Activated naive CD8-positive, alpha-beta T cell treated with anti-CD3 and anti-CD28 coated beads for 36 hours (primary cell): ENCODE results near the gene SELENOO. TPM values are rescaled to one million over a fixed set of nuclear protein-coding genes. Genes with fewer than 3 reads are reported as not detected.
A peak's percentile ranks its signal among the peaks of the same experiment; 100 is the strongest.
"Not testable (repeated sequence)": the region's sequence is repeated elsewhere in the genome, so short reads cannot be mapped to it uniquely, and the experiment has no call there.

Source experiments
- DNase-seq: peaks from one replicate; pipeline ENCODE4 v3.0.0; 2021
- H3K27ac Mint-ChIP-seq: one replicate; pipeline ENCODE4 v1.8.0; 2022; ENCODE audit warnings: mild to moderate bottlenecking, moderate library complexity, mixed read lengths
- H3K27me3 Mint-ChIP-seq: one replicate; pipeline ENCODE4 v1.8.0; 2022; ENCODE audit warnings: mild to moderate bottlenecking, mixed read lengths
- H3K36me3 Mint-ChIP-seq: one replicate; pipeline ENCODE4 v1.8.0; 2021; ENCODE audit warnings: mild to moderate bottlenecking, mixed read lengths
- H3K4me1 Mint-ChIP-seq: one replicate; pipeline ENCODE4 v1.8.0; 2021; ENCODE audit warnings: mixed read lengths
- H3K4me3 Mint-ChIP-seq: one replicate; pipeline ENCODE4 v1.8.0; 2022; ENCODE audit warnings: mild to moderate bottlenecking, moderate library complexity, mixed read lengths
- H3K9me3 Mint-ChIP-seq: one replicate; pipeline ENCODE4 v1.8.0; 2022; ENCODE audit warnings: mixed read lengths
- total RNA-seq, 2 experiments: library from RNA; stranded (reverse); gene quantifications; one replicate each; pipeline ENCODE4 v1.2.3, GENCODE V29; 2021

Gene SELENOO
- 10 to 100 TPM; 20.0 to 20.9 TPM for total RNA-seq

GRCh38 chr22:50200461-50201190 lies at the start of gene SELENOO:
Gene SELENOO (plus strand): TSS chr22:50201011. CDS start chr22:50201037, 26 bp downstream.
- Mint-ChIP-seq H3K9me3 (no peaks in the 10 kb centered on the region), H3K36me3 (peaks cover 14% of the 10 kb centered on the region), H3K27ac (peak within 1 kb of the TSS; percentile 76), H3K27me3 (no peaks in the 10 kb centered on the region), H3K4me1 (peaks cover 26% of the 10 kb centered on the region), H3K4me3 (peak within 1 kb of the TSS; percentile 86)
- peak; percentile 93 for DNase-seq

- no peak for DNase-seq
- no peaks in the 10 kb centered on the region for H3K9me3 Mint-ChIP-seq
- no peaks in the 10 kb centered on the region for H3K36me3 Mint-ChIP-seq
These were observed 49.0 kb upstream of the SELENOO start for GRCh38 chr22:50151571-50152537.

GRCh38 chr22:50153056-50153755 lies 47.6 kb upstream of the SELENOO start:
- Mint-ChIP-seq H3K4me1 (peaks cover 5% of the 10 kb centered on the region), H3K36me3 (no peaks in the 10 kb centered on the region), H3K27me3 (no peaks in the 10 kb centered on the region), H3K27ac (no peak overlapping the region), H3K4me3 (no peak overlapping the region), H3K9me3 (no peaks in the 10 kb centered on the region)
- DNase-seq = no peak

More at GRCh38 chr22:50151571-50152537, 49.0 kb upstream of the SELENOO start:
- H3K27ac Mint-ChIP-seq = no peak overlapping the region
- H3K27me3 Mint-ChIP-seq = no peaks in the 10 kb centered on the region
- peaks cover 5% of the 10 kb centered on the region for H3K4me1 Mint-ChIP-seq
- H3K4me3 Mint-ChIP-seq = no peak overlapping the region

- H3K4me3 Mint-ChIP-seq = no peak overlapping the region
These were observed 47.1 kb upstream of the SELENOO start for GRCh38 chr22:50153756-50154140.

GRCh38 chr22:50157709-50158375 lies 43.0 kb upstream of the SELENOO start:
- no peak for DNase-seq
- Mint-ChIP-seq H3K4me1 (no peaks in the 10 kb centered on the region), H3K27ac (no peak overlapping the region), H3K27me3 (no peaks in the 10 kb centered on the region), H3K9me3 (no peaks in the 10 kb centered on the region), H3K36me3 (no peaks in the 10 kb centered on the region), H3K4me3 (no peak overlapping the region)

More at GRCh38 chr22:50153756-50154140, 47.1 kb upstream of the SELENOO start:
- no peak overlapping the region for H3K27ac Mint-ChIP-seq
- DNase-seq = no peak
- H3K27me3 Mint-ChIP-seq = no peaks in the 10 kb centered on the region
- no peaks in the 10 kb centered on the region for H3K36me3 Mint-ChIP-seq
- peaks cover 5% of the 10 kb centered on the region for H3K4me1 Mint-ChIP-seq
- H3K9me3 Mint-ChIP-seq = no peaks in the 10 kb centered on the region

- DNase-seq = no peak
- Mint-ChIP-seq H3K4me3 (no peak overlapping the region), H3K27ac (no peak overlapping the region), H3K9me3 (no peaks in the 10 kb centered on the region), H3K27me3 (no peaks in the 10 kb centered on the region), H3K36me3 (no peaks in the 10 kb centered on the region), H3K4me1 (no peaks in the 10 kb centered on the region)
These were observed 39.9 kb upstream of the SELENOO start for GRCh38 chr22:50160947-50161346.

GRCh38 chr22:50161508-50162390 lies 39.1 kb upstream of the SELENOO start:
- H3K9me3 Mint-ChIP-seq = no peaks in the 10 kb centered on the region
- no peak for DNase-seq
- H3K4me3 Mint-ChIP-seq = no peak overlapping the region
- no peaks in the 10 kb centered on the region for H3K4me1 Mint-ChIP-seq
- H3K36me3 Mint-ChIP-seq = no peaks in the 10 kb centered on the region
- no peaks in the 10 kb centered on the region for H3K27me3 Mint-ChIP-seq
- H3K27ac Mint-ChIP-seq = no peak overlapping the region

GRCh38 chr22:50162391-50162956 lies 38.3 kb upstream of the SELENOO start:
- Mint-ChIP-seq H3K27ac (no peak overlapping the region), H3K9me3 (no peaks in the 10 kb centered on the region), H3K4me1 (no peaks in the 10 kb centered on the region), H3K4me3 (no peak overlapping the region), H3K27me3 (peaks cover 7% of the 10 kb centered on the region), H3K36me3 (no peaks in the 10 kb centered on the region)
- DNase-seq = no peak

GRCh38 chr22:50165436-50166123 lies 35.2 kb upstream of the SELENOO start:
- no peak overlapping the region for H3K4me3 Mint-ChIP-seq
- DNase-seq = no peak
- no peak overlapping the region for H3K27ac Mint-ChIP-seq
- H3K36me3 Mint-ChIP-seq = no peaks in the 10 kb centered on the region
- no peaks in the 10 kb centered on the region for H3K4me1 Mint-ChIP-seq
- H3K9me3 Mint-ChIP-seq = no peaks in the 10 kb centered on the region
- H3K27me3 Mint-ChIP-seq = peaks cover 27% of the 10 kb centered on the region

GRCh38 chr22:50167689-50168489 lies 32.9 kb upstream of the SELENOO start:
- H3K27ac Mint-ChIP-seq = no peak overlapping the region
- no peaks in the 10 kb centered on the region for H3K9me3 Mint-ChIP-seq
- H3K36me3 Mint-ChIP-seq = no peaks in the 10 kb centered on the region
- H3K27me3 Mint-ChIP-seq = peaks cover 43% of the 10 kb centered on the region
- H3K4me3 Mint-ChIP-seq = no peak overlapping the region
- no peaks in the 10 kb centered on the region for H3K4me1 Mint-ChIP-seq
- DNase-seq = no peak

GRCh38 chr22:50168490-50169180 lies 32.2 kb upstream of the SELENOO start:
- H3K36me3 Mint-ChIP-seq, H3K27ac Mint-ChIP-seq, DNase-seq, H3K4me1 Mint-ChIP-seq, H3K9me3 Mint-ChIP-seq: not testable (repeated sequence)
- H3K27me3 Mint-ChIP-seq = peaks cover 46% of the 10 kb centered on the region
- peak overlapping the region; percentile 66 for H3K4me3 Mint-ChIP-seq

GRCh38 chr22:50169181-50169759 lies 31.5 kb upstream of the SELENOO start:
- Mint-ChIP-seq H3K36me3 (no peaks in the 10 kb centered on the region), H3K9me3 (no peaks in the 10 kb centered on the region), H3K27me3 (peaks cover 46% of the 10 kb centered on the region), H3K4me1 (no peaks in the 10 kb centered on the region), H3K27ac (no peak overlapping the region), H3K4me3 (peak overlapping the region; percentile 66)
- DNase-seq = no peak
